GM19372 (cell line): ENCODE measurements around the gene GABRB1.
A peak's percentile ranks its signal among the peaks of the same experiment; 100 is the strongest.

ENCODE experiments used
- ATAC-seq: cut with Tn5 transposase; IDR thresholded peaks from one replicate; pipeline ENCODE4 v1.9.1; 2021; ENCODE audit warnings: mild to moderate bottlenecking, low read depth, moderate library complexity; ENCODE audit not compliant: unreplicated experiment

The GABRB1 gene

GRCh38 chr4:47451657-47452056 lies 420.3 kb downstream of the GABRB1 start:
- no peak for ATAC-seq

- peak; percentile 21 for ATAC-seq
Measured at GRCh38 chr4:47462799-47463234, 431.4 kb downstream of the GABRB1 start.

DNA sequence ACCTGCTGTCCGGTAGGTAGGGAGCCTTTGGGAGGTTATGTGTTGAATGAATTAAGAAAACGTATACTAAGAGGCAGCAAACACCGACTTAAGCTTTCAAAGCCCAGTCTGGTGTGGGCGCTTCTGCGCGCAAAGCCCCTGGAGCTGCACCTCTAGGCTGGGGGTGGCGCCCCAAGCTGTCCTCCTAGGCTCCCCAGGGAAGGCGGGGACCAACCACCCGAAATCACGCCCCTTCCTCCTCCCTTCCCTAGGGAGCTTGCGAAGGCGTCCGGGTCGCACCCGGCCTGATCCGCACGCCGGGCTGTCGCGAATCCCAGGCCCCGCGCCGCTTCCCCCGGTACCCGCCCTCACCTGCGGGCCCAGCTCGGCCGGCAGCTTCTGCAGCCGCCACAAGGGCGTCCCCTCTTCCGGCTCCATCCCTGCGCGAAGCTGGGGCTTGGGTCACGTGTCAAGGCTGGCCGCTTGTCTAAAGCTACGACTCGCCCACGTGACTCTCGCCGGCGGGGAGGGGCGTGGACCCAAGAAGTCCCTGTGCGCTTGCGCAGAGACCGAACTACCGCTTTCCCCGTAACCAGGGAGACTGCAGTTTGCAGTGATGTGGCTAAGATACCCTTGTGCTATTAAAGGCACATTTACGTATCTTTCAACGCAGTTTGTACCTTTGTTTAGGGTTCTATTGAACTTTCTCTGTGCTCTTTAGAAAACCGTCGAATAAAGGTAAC lies 432.0 kb downstream of the GABRB1 start, which contains the start of gene COMMD8:
Gene COMMD8, minus strand, starts transcription at position 468 of the 722 bp plus-strand sequence. Its CDS starts 51 bp downstream, at position 417.
- peak; percentile 88 for ATAC-seq

DNA sequence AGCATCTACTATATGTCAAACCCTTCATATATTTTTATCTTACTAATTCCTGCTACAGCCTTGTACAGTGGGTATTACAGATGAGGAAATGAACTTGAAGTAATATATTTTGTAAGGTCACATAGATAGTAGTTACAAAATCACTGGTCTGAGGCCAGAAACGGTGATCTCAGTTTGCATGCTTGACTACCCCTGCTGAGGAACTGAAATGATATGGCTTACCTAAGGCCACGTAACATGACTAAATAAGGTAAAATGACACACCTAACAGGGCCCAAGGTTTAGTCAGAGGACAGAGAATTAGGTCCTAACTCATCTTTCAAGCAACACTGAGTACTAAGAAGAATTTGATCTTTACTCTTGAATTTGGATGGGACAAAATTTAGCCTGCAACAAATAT lies 433.6 kb downstream of the GABRB1 start:
- ATAC-seq = no peak

- no peak for ATAC-seq
Measured at GRCh38 chr4:47466056-47466785, 434.9 kb downstream of the GABRB1 start.

DNA sequence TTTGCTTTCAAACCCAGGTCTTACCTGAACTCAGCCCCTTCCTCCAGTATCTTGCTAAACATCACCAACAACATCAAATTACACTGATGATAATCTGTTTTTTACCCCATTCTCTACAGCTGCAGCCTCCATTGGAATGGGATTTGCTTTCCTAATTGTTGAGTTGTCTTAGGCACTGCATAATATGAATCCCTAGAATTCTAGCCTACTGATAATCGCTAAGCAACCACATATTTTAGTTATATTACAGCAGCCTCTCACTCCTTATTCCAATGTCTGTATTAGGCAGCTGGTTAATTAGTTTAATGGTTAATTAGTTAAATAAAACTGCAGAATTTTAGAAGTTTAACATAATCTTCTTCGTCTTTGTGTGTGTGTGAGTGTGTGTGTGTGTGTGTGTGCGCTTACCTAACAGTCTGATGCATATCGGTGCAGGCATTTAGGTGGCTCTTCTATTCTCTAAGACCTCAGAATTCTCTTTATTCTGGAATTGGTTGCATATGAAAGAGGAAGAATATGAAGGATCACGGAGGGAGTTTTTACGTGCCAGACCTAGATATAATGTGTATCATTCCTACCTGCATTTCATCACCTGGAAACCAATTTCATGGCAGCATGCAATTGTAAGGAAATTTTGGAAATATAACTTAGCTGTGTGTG lies 437.5 kb downstream of the GABRB1 start:
- ATAC-seq = no peak

GRCh38 chr4:47469951-47470350 lies 438.6 kb downstream of the GABRB1 start:
- ATAC-seq = no peak

DNA sequence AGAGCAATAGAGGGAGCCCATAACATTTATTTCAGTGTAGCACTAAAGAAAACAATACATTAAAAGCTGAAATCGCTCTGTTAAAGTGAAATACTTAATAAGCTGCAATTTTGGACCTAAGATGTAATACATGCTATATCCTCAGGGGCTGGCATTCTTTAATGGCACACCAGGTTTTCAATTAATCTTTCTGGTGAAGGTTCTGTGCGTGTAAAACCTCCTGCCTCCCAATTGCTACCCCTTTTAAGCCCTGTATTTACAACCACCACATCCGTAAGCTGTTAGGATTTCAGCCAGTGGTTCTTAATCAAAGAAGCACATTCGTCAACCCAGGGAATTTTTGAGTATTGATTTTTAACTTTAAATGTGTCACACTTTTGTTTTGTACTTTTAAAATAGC lies 439.7 kb downstream of the GABRB1 start:
- ATAC-seq = no peak

GRCh38 chr4:47471591-47471990 lies 440.2 kb downstream of the GABRB1 start:
- no peak for ATAC-seq

GRCh38 chr4:47473141-47473750 lies 441.9 kb downstream of the GABRB1 start:
- no peak for ATAC-seq

DNA sequence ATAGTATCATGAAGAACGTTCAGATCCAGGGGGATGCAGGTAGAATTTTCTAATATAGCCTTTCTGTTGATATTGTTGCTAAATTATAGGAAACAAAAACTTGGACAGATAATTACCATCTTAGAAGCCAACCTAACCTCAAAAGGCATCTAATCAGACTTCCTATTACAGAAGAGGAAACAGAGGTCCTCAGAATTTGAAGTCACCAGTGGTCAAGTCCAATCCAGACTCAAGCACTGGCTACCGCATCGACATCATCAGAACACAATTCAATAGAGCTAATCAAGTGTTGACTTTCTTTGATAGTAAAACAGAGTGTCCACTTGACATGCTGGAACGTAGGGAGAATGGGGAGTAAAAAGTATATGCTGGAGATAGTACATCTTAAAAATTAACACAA lies 443.4 kb downstream of the GABRB1 start:
- no peak for ATAC-seq

DNA sequence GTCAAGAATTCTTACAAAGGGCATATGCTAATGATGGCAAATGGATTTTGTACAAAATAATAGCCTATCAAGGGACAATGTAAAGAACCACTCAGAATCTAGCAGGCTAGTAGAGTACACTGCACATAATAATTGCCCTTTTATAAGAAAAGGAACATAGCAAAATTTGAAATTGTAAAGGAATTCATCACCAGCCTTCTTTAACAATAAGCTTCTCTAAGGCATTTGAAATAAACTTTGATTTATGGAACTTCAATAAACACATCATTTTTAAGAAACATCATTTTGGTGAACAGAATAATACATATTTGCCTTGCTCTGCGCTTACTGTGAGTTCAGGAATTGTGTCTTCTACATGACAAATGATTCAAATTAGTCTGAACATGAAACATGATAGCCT lies 444.0 kb downstream of the GABRB1 start:
- ATAC-seq = no peak
